NCI-H2107 treated with DMSO at 0.1 percent for 48 hours (cell line): ENCODE measurements around the gene CFAP54.
"Not testable (repeated sequence)": the region's sequence is repeated elsewhere in the genome, so short reads cannot be mapped to it uniquely, and the experiment has no call there.

Experiments used
- DNase-seq: peaks from one replicate; lab custom pipeline; 2025; ENCODE audit not compliant: unreplicated experiment; lab: John Stamatoyannopoulos, UW

Gene CFAP54

DNA sequence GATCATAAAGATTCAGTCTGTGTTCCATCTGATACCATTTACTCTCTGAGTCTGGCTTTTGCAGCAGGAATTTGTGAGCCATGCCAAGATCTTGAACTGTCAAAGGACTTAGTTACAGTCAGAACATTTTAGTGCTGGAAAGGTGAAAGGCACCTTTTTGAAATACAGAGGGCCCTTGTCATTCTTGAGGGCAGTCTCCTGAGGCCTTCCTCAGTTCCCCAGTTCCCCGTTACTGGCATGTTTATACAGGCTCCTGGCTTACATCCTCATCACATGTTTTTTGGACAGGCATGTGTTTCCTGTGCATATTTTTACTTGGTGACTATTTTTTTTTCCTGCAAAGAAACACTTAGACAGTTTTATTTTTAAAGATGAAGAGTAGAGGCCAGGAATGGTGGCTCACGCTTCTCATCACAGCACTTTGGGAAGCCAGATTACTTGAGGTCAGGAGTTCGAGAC lies 21.0 kb downstream of the CFAP54 start:
- DNase-seq, result no peak

DNA sequence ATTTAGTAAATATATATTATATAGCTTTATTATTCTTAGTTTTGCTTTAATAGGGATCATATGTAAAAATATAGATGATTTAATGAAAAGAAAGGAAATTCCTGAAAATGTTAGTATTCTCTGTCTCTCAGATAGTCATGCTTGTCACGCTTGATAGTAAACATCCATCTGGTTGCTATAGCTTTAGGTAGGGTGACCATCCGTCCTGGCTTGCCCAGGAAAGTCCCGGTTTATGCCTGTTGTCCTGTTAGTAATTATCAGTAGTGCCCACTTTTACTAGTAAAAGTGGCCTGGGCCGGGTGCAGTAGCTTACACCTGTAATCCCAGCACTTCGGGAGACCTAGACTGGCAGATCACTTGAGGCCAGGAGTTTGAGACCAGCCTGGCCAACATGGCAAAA lies 23.8 kb downstream of the CFAP54 start:
- no peak for DNase-seq

DNA sequence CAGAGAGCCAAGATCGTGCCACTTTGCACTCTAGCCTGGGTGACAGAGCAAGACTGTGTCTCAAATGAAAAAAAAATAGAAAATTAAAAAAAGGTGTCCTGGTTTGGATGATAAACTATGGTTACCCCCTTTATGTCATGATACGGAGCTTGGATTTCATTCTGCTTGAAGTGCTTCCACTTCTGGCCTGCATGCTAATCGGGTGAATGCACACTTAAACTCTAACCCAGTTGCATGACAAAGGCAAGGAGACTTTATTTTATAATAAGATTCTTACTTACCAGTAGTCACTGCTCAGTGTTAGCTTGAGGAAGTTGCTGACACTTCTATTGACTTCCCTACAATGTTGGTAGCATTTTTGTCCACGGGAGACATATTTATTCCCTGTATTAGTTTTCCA lies 24.3 kb downstream of the CFAP54 start:
- no peak for DNase-seq

DNA sequence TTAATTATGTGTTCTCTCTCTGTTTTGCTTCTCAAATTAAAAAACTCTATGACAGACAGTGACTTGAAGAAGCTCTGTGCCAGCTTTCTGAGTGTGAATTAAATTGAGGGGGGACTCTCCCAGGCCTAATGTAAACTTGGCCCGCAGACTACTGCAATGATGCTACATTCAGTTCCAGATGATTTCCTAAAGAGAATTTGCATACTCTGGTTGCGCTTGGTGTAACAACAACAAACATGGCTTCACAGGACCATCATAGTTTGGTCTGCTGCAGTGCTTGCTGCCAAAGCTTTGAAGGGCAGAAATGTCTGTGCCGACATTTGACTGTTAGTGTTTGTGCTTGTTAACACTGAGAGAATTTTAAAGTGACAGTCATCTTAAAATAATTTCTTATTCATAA lies 25.0 kb downstream of the CFAP54 start:
- DNase-seq, result no peak

DNA sequence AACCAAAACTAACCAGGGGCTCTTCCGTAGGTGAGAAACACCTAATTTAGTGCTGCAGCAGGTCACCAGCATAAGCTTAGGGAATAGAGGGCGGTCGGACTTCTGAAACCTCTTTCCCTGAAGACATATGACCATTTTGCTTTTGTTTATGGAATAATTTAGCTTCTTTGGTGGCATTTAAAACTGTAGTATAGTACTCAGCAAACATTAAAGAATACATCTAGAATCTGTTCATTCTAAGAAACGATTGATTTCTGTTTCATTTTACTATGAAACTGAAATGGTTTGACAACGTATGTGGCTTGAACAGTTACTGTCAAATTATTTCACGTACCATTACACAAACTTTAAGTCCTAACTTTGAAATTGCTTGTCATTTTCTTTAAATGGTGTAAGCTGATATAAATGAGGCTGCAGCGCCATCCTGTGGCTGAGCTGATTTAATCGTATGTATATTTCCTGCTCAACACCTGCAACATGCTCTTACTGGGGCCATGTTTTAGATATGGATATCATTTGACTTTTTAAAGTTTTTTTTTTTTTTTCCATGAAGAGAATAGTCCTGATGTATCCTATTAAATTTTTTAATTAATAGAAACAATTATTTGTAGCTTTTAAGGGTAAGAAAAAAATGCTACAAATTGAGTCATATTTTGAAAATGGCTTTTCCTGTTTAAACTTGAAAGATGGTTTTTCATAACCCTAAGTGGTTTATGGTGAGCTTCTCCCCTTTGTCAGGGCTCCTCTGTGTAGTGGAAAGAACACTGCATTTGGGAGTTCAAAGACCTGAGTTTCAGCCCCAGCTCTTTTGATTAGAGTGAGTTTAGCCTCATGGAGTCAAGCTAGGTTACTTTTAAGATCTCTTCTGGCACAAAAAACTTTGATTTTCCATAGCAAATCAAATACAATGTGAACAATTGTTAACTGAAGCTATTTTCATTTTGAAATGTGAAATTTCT lies 27.4 kb downstream of the CFAP54 start:
- peak; percentile 65 for DNase-seq

DNA sequence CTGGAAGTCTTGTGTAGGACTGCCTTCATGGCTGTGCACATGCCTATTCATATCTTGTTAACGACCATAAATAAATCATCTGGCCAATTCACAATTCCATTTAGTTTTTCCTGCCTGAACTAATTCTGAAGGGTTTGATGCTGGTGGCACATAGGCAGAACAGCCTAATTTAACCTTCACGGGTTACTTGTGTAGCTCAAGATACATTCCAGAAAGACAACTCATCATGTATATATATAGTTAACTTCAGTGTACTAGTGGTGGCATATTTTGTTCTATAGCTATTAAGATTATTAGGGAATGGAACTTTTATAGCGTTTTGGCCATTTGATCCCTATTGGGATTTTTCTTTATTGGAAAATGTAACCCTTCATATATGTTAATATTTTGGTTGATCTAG lies 31.4 kb downstream of the CFAP54 start:
- no peak for DNase-seq

DNA sequence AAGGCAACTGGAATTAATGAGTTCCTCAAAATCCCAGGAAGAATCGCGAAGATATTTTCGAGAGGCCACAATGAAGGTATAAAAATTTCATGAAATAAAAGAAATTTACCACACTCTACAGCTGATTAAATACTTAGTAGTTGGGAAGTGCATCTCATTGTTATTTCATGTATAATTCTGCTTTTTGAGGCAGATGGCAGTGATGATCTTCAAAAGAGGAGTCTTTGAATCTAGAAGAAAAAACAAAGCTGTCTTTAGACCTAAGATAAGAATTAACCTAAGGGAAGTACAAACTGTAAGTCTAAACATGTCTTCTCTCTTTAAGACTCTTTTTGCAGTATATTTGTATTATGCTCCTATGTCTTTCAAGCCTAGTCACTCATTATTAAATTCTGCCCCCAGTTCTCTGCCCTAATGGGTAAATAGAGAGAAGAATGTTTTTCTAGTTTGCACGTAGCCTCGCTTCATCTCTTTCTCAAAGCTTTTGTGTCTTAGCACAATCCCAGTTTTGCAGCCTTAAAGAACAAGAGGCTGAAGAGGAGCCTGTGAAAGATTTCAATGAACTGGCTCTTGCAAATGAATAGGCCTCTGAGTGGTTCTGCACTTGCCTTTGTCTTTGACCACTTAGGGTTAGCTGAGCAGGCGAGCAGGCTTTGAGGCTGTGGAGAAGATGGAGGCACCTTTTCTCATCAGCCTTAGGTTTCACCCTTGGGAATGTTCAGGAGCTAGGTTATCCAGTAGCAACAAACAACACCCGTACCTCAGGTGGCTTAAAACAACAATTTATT lies 32.7 kb downstream of the CFAP54 start:
- DNase-seq, result peak; percentile 71

DNA sequence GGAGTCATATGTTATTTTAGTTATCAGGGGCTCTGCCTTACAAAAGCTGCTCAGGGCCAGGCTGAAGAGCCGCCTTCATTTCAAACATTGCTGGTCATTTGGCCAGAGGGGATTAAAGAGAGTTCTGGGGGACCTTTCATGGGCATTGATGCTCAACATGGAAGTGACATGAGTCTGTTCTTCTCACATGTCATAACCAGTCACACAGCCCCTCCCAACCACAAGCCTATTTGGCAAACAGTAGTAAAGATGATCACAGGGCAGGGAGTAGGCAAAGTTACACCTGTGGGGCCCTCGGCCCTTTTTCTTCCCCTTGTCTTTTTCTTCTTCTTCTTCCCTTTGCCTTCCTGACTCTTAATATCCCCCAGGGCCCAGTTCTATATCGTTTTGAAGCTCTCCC lies 33.3 kb downstream of the CFAP54 start:
- DNase-seq, result peak; percentile 29

DNA sequence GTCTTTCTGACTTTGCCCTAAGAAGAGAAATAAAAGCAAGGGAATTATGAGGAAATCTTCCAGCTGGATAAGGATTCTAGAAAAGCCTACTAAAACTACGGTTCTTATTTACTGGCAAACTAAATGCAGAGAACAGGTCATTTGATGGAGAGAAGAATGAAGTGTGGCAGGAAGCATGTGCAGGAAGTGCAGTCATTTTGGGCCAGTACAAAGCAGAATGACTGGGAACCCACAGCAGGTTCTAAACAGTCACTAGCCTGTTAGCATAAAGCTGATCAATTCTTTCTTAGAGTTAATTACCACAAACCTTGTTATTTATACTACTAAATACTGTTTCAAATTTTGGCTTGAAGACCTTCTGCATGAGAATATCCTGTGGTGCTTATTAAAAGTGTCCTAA lies 36.7 kb downstream of the CFAP54 start:
- no peak for DNase-seq

DNA sequence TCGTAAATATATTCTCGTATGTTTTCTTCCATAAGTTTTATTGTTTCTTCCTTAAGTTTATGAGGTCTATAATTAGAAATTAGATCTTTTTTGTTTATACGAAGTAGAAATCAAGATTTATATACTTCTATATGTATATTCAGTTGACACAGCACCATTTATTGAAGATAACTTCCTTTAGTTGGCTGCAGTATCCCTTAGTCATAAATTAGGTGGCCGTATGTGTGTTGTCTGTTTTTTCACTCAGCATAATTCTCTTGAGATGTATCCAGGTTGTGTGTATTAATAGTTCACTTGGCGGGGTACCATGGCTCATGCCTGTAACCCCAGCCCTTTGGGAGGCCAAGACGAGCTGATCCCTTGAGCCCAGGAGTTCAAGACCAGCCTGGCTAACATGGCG lies 40.5 kb downstream of the CFAP54 start:
- DNase-seq, result no peak

DNA sequence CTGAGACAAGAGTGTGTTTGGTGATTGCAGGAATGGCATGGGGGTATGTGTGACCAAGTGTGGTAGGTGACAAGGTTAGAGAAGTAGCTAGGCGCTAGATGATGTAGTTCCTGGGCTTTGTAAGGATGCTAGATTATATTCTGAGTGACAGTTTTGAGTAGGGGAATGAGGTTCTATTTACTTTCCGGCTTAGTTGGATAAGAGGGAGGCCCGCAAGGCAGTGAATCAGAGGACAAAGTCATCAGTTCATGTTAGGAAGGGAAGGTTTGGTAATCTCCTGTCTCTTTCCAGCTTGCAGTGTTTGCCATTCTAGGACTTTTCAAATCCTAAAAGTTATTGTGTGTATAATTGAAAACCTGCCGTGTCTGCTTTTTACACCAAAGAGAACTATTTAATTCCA lies 45.0 kb downstream of the CFAP54 start:
- DNase-seq, result no peak

DNA sequence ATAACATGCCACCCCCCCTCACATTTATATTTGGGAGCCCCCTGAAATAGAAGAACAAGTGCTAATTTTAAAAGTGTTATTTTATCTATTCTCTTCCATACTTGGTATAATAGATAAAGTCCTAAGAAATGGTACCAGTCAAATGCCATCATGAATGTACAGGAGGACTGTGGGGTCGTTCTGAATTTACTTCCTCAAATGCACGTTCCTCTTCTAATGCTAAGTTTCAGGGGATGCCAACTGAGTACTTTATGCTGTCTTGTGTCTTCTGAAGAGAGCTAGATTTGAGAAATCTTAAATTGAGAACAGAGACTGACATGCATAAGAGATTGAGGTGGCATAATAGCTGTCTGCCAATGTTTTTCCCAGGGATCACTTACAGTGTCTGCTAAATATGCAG lies 59.0 kb downstream of the CFAP54 start:
- DNase-seq, result no peak

DNA sequence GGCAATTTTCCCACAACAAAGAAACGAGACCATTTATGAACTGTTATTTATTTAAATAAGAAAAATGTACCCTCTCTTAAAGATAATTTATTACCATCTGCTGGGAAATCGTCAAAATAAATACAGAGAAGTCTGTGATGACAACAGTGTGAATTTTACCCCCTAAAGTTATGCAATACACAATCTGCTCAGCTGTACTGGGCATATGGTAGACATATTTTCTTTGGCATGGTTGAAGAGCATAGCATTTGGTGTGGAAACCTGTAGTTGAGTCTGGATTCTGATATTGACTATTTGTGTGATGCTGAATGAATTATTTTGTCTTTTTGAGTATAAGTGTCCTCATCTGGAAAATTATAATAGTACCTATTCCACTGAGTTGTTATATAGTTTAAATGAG lies 60.0 kb downstream of the CFAP54 start:
- no peak for DNase-seq

DNA sequence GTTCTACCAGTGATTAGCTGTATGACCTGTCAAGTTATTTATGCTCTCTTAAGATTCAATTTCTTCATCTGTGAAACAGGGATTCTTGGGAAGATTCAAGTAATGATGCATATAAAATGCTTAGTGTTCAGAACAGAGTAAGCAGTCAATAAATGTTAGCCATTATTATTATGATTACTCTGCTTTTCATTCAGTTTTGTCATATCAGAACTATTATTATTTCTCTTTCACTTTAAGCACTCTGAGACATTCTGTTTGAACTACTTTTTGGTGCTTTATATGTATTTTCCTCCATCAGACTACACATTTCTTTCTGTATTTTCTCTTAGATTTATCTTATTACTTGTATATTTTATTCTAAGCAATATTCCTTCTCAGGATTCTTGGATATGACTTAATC lies 81.2 kb downstream of the CFAP54 start:
- DNase-seq, result no peak

DNA sequence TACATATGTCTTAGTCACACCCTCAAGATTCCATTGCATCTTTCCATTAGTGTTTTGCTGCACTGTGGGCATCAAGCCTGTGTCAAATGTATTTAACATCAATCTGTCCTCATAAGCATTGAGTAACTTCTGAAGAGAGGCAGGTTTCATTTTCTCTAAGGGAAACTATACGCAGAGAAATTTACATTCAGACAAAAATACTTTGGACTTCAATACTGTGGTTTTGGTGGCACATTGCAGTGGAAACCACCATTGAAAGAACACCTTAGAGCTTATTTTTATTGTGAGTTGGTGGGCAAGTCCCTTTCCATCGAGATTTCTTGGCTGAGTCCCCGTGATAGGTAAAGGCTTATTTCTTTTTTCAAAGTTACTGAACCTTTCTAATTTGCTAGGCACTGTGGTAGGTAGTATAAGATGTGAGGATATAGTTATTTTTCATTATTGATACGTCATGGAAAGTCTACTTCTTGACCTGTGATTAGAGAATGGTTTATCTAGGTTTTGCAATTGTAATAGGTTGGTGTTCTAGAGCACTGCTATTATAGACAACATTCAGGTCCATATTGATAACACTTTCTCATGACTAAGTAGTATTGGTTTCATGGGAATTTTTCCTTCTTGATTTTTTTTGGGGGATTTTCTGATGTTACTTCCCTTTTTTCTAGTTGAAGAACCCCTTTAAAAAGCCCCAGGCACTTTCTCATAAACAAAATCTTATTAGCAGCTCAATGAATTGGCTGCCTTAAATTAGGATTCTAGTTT lies 81.9 kb downstream of the CFAP54 start:
- no peak for DNase-seq

DNA sequence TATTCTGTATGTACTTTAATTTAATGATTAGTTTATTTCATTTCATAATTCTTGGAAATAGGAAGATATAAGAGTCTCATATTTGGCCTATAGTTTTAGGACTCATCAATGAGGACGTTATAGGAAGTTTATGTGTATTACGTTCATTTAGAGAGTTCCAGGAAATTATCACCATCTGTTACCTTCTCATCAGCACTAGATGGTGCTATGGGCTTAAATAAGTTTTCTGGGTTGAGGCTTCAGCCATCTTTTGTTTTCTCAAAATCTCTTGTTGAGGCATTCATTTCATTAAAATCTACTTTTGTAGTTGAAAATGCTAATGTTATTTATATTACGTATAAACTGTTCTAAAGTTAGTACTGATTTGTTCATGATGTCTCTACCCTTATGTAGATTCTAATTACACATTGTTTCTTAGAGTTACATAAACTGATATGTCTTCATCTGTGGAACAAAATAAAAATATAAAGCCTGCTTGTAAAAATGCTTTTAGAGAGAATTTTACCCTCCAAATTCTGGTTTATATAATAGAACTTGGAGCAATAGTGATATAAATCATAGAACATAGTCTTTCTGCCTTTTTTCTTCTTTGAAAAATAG lies 89.2 kb downstream of the CFAP54 start:
- DNase-seq, result peak; percentile 87

DNA sequence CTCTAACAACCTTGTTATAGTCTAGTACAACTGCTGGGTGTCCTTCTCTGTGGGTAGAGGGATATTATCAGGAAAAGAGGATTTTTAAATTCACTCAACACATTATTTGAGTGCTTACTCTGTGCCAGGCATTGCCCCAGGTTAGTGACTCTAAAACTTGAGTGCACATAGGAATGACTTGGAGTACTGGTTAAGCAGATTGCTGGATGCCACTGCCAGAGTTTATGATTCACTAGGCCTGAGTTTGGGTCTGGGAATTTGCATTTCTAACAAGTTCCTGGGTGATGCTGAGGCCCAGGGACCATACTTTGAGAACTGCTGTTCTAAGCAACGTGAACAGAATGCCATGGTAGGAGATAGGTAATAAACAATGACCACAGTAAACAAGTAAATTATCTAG lies 96.6 kb downstream of the CFAP54 start:
- DNase-seq, result no peak

DNA sequence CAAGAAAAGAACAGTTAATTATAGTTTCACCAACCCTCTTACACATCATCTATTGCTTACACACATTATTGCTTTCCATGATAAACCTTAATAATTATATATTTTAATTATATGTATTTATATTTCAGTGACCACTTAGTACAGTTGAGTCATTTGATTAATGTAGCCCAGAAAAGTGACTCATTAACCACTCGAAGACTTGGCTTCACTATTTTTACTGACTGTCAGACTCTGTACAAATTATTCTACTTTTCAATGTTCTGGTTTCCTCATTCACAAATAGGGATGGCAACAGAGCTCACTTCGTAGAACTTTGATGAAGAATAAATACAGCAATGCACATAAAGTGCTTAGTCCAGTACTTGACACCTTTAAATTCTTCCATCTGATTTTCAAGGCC lies 98.3 kb downstream of the CFAP54 start:
- no peak for DNase-seq

DNA sequence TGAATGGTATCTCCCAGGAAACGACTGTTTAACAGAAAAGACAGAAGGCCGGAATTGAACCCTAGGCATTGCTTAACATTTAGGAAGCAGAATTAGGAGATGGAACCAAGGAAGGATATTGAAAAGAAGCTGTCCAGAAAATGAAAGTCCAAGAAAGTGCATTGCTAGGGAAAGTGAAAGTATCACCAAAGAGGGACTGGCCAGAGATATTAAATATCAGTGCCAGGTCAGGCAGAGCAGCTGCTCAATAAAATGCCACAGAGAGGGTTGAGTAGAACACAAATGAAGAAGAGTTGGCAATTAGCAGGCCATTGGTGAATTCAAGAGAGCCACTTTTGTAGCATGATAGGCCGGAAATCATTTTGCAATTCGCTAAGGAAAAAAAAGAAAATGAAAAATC lies 101.6 kb downstream of the CFAP54 start:
- no peak for DNase-seq

DNA sequence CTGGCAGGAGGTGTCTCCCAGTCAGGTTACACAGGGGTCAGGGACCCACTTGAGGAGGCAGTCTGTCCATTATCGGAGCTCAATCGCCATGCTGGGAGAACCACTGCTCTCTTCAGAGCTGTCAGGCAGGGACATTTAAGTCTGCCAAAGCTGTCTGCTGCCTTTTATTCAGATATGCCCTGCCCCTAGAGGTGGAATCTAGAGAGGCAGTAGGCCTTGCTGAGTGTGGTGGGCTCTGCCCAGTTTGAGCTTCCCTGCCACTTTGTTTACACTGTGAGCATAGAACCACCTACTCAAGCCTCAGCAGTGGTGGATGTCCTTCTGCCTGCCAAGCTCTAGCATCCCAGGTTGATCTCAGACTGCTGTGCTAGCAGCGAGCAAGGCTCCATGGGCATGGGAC lies 115.0 kb downstream of the CFAP54 start:
- not testable (repeated sequence) for DNase-seq

DNA sequence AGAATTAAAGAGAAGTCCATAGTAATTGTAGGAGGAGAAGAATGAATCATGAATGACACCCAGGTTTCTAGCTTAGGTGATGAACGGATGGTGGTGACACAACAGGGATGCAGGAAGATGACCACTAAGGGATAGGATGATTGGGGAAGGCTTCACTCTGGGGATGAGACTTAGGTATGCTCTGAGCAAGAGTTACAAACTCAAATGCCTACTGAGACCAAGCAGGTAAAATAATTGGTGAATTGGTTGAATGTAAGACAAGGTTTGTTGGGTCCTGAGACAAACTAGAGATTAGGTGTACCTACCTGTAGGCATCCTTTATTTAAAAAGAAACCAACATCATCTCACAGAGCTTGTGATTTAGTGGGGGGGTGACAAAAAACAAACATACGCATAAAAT lies 116.3 kb downstream of the CFAP54 start:
- DNase-seq, result no peak
